Activated naive CD4-positive, alpha-beta T cell treated with anti-CD3 and anti-CD28 coated beads for 36 hours (primary cell): ENCODE measurements around the gene ST3GAL3. TPM values are rescaled to one million over a fixed set of nuclear protein-coding genes. Genes with fewer than 3 reads are reported as not detected.
A peak's percentile ranks its signal among the peaks of the same experiment; 100 is the strongest.

ENCODE experiments used
- CTCF ChIA-PET: fragments of 350-600 bp; sonication (Branson Sonifier 250); formaldehyde crosslinking; loops from one replicate; lab custom pipeline; 2021; ENCODE audit warnings: antibody characterized with exemption; lab: Charles Lee
- DNase-seq: peaks from one replicate; pipeline ENCODE4 v3.0.0-alpha.2; 2020
- H3K27ac Mint-ChIP-seq: one replicate; pipeline ENCODE4 v1.8.0; 2021; ENCODE audit warnings: mild to moderate bottlenecking, mixed read lengths
- H3K27me3 Mint-ChIP-seq: one replicate; pipeline ENCODE4 v1.8.0; 2021; ENCODE audit warnings: low read depth, mixed read lengths
- H3K36me3 Mint-ChIP-seq: one replicate; pipeline ENCODE4 v1.8.0; 2021; ENCODE audit warnings: low read depth, mixed read lengths
- H3K4me1 Mint-ChIP-seq: one replicate; pipeline ENCODE4 v1.8.0; 2021; ENCODE audit warnings: low read depth, mixed read lengths
- H3K4me3 Mint-ChIP-seq: one replicate; pipeline ENCODE4 v1.8.0; 2021; ENCODE audit warnings: mild to moderate bottlenecking, moderate library complexity, mixed read lengths
- H3K9me3 Mint-ChIP-seq: one replicate; pipeline ENCODE4 v1.8.0; 2021; ENCODE audit warnings: mixed read lengths
- intact Hi-C: fragments of 100-400 bp; cut with micrococcal nuclease; formaldehyde crosslinking; loops from one replicate; pipeline ENCODE4 v1.15.1; 2023
- total RNA-seq, 2 experiments: library from RNA; stranded (reverse); gene quantifications; one replicate each; pipeline ENCODE4 v1.2.3, GENCODE V29; 2021

The ST3GAL3 gene
- total RNA-seq, 2 experiments from 2014 or later = 14.2 to 17.8 TPM

DNA sequence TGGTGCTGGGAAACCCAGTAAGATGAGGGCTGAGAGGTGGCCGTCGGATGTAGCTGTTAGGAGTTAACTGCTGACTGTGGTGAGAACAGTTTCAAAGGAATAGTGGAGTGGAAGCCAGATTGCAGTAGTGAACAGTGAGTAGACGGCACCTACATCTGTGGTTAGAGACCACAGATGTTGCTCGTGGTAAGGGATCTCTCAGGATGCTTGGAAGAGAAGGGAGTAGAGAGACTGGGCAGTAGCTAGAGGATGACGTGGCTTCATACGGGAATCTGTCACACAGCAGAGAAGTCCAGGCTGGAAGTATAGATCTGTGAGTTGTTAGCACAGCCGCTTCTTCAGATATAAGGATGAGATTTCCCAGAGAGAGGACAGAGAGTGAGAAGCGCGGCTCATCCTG is 218.5 kb downstream of the ST3GAL3 start:
- H3K36me3 Mint-ChIP-seq = peaks cover 6% of the 10 kb centered on the region
- intact Hi-C loops = no loop called here

DNA sequence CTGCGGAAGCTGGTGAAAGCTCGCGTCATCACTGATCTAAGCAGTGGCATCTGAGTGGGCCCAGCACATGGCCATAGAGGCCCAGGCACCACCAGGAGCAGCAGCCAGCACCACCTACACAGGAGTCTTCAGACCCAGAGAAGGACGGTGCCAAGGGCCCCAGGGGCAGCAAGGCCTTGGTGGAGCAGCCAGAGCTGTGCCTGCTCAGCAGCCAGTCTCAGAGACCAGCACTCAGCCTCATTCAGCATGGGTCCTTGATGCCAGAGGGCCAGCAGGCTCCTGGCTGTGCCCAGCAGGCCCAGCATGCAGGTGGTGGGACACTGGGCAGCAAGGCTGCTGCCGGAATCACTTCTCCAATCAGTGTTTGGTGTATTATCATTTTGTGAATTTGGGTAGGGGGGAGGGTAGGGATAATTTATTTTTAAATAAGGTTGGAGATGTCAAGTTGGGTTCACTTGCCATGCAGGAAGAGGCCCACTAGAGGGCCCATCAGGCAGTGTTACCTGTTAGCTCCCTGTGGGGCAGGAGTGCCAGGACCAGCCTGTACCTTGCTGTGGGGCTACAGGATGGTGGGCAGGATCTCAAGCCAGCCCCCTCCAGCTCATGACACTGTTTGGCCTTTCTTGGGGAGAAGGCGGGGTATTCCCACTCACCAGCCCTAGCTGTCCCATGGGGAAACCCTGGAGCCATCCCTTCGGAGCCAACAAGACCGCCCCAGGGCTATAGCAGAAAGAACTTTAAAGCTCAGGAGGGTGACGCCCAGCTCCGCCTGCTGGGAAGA is 223.0 kb downstream of the ST3GAL3 start:
- peaks cover 12% of the 10 kb centered on the region for H3K4me1 Mint-ChIP-seq
- H3K9me3 Mint-ChIP-seq = no peaks in the 10 kb centered on the region
- H3K36me3 Mint-ChIP-seq = peaks cover 6% of the 10 kb centered on the region
- intact Hi-C loops = loop anchor here (5.0 to 10.0 kb wide), 3 partner anchors 98 to 706 kb away; partner anchors contain the start of gene HYI
- H3K27me3 Mint-ChIP-seq = peaks cover 25% of the 10 kb centered on the region
- CTCF ChIA-PET = interaction anchor here (0.6 to 11.7 kb wide), 6 partner anchors 9 to 464 kb away, joined by 3 to 246 read pairs (median 4); no protein-coding TSS in a partner anchor
- no peak overlapping the region for H3K4me3 Mint-ChIP-seq
- DNase-seq = peak; percentile 42
- H3K27ac Mint-ChIP-seq = no peak overlapping the region

More for the DNA sequence above, 218.5 kb downstream of the ST3GAL3 start:
- Mint-ChIP-seq H3K27ac (no peak overlapping the region), H3K4me3 (no peak overlapping the region), H3K4me1 (no peaks in the 10 kb centered on the region), H3K9me3 (no peaks in the 10 kb centered on the region), H3K27me3 (no peaks in the 10 kb centered on the region)
- DNase-seq = no peak
- CTCF ChIA-PET = interaction anchor here (1.3 to 3.2 kb wide), 2 partner anchors 8 to 162 kb away, joined by 4 to 25 read pairs; partner anchors contain the start of gene ARTN

DNA sequence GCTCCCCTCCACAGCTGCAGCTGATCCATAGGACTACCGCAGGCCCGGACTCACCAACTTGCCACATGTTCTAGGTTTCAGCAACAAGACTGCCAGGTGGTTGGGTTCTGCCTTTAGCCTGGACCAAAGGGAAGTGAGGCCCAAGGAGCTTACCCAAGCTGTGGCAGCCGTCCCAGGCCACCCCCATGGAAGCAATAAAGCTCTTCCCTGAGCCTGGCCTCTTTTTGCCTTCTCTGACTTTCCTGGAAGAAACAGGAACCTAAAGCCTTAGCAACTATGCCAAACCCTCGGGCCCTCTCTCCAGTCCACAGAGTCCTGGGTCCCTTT is 223.6 kb downstream of the ST3GAL3 start:
- H3K36me3 Mint-ChIP-seq = peaks cover under 1% of the 10 kb centered on the region

GRCh38 chr1:43931711-43932660 is 224.7 kb downstream of the ST3GAL3 start:
- CTCF ChIA-PET = interaction anchor here (0.6 to 11.7 kb wide), 4 partner anchors 13 to 274 kb away, joined by 3 to 246 read pairs (median 40); partner anchors contain the start of gene IPO13
- H3K27ac Mint-ChIP-seq = no peak overlapping the region
- H3K4me1 Mint-ChIP-seq = peaks cover 14% of the 10 kb centered on the region
- H3K9me3 Mint-ChIP-seq = no peaks in the 10 kb centered on the region
- no peak overlapping the region for H3K4me3 Mint-ChIP-seq
- H3K27me3 Mint-ChIP-seq = peaks cover 34% of the 10 kb centered on the region
- no peaks in the 10 kb centered on the region for H3K36me3 Mint-ChIP-seq
- DNase-seq = no peak
- intact Hi-C loops = loop anchor here (5.0 to 10.0 kb wide), 3 partner anchors 100 to 707 kb away; partner anchors contain the start of gene HYI

More for the DNA sequence above, 223.6 kb downstream of the ST3GAL3 start:
- intact Hi-C loops = loop anchor here (5.0 to 10.0 kb wide), 3 partner anchors 99 to 706 kb away; partner anchors contain the start of gene HYI
- DNase-seq = no peak
- peaks cover 30% of the 10 kb centered on the region for H3K27me3 Mint-ChIP-seq
- peaks cover 12% of the 10 kb centered on the region for H3K4me1 Mint-ChIP-seq
- H3K27ac Mint-ChIP-seq = no peak overlapping the region
- no peaks in the 10 kb centered on the region for H3K9me3 Mint-ChIP-seq
- CTCF ChIA-PET = interaction anchor here (1.1 to 11.7 kb wide), 4 partner anchors 9 to 164 kb away, joined by 3 to 246 read pairs (median 4); no protein-coding TSS in a partner anchor
- no peak overlapping the region for H3K4me3 Mint-ChIP-seq

- Mint-ChIP-seq H3K4me3 (no peak overlapping the region), H3K4me1 (peaks cover 14% of the 10 kb centered on the region), H3K36me3 (no peaks in the 10 kb centered on the region), H3K9me3 (no peaks in the 10 kb centered on the region), H3K27ac (peak overlapping the region; percentile 14), H3K27me3 (peaks cover 34% of the 10 kb centered on the region)
- intact Hi-C loops = loop anchor here (5.0 to 10.0 kb wide), 3 partner anchors 101 to 708 kb away; partner anchors contain the start of gene HYI
- DNase-seq = no peak
- CTCF ChIA-PET = interaction anchor here (0.9 to 11.7 kb wide), 7 partner anchors 9 to 288 kb away, joined by 3 to 246 read pairs (median 5); partner anchors contain the start of gene IPO13
These were observed 225.6 kb downstream of the ST3GAL3 start for GRCh38 chr1:43932786-43933385.

- Mint-ChIP-seq H3K9me3 (no peaks in the 10 kb centered on the region), H3K4me3 (peak within 1 kb of the TSS; percentile 36), H3K27ac (peak within 1 kb of the TSS; percentile 14)
These were observed 226.2 kb downstream of the ST3GAL3 start, which contains the start of gene ARTN for GRCh38 chr1:43933386-43934100. Gene ARTN (plus strand): TSS chr1:43933801. CDS start chr1:43935657, 1,856 bp downstream.

DNA sequence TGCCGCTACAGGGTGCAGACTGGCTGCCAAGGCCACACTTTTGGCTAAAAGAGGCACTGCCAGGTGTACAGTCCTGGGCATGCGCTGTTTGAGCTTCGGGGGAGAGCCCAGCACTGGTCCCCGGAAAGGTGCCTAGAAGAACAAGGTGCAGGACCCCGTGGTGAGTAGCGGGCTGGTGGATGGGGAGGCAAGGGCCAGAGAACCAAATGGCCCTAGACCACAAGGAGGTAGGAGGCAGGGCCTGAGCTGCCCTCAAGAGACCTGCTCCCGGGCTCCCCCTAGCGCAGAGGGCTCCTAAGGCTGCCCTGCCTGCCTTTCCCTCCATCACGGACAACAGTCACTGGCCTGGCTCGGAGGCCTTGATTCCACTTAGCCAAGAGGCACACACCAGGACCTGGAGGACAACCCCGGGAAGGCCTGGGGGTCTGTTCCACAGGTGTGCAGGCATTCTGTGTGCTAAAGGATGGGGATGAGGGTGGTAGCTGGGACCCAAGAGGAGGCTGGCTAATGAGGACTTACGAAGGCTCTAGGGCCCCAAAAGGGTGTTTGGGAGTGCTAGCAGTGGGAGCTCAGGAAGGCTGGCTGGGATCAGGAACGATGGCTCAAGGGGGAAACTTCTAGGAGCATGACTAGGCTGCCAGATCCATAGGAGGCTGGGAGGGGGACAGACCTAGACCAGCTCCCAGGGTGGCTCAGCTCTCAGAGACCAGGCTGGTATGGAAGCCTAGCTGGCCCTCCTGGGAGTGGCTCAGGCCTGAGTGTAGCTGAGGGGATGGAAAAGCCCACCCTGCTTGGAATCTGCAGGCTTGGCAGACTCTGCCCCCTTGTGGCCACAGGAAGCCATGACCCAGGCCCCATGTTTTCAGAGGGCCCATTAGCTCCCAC is 227.0 kb downstream of the ST3GAL3 start:
- Mint-ChIP-seq H3K27ac (no peak overlapping the region), H3K9me3 (no peaks in the 10 kb centered on the region), H3K27me3 (peaks cover 34% of the 10 kb centered on the region), H3K4me3 (peak overlapping the region; percentile 36), H3K4me1 (peaks cover 14% of the 10 kb centered on the region), H3K36me3 (no peaks in the 10 kb centered on the region)
- CTCF ChIA-PET = interaction anchor here (0.5 to 11.7 kb wide), 56 partner anchors 10 to 1414 kb away, joined by 3 to 246 read pairs (median 4); partner anchors contain the start of genes DPH2, IPO13, KDM4A and PTPRF
- DNase-seq = peak; percentile 72
- intact Hi-C loops = loop anchor here (1.0 to 10.0 kb wide), 7 partner anchors 12 to 710 kb away; partner anchors contain the start of genes HYI, IPO13 and ST3GAL3

More at GRCh38 chr1:43933386-43934100, 226.2 kb downstream of the ST3GAL3 start, which contains the start of gene ARTN:
- no peaks in the 10 kb centered on the region for H3K36me3 Mint-ChIP-seq
- H3K4me1 Mint-ChIP-seq = peaks cover 14% of the 10 kb centered on the region
- intact Hi-C loops = loop anchor here (1.0 to 10.0 kb wide), 7 partner anchors 13 to 709 kb away; partner anchors contain the start of genes HYI, IPO13 and ST3GAL3
- CTCF ChIA-PET = interaction anchor here (0.5 to 11.7 kb wide), 18 partner anchors 9 to 403 kb away, joined by 3 to 246 read pairs (median 4); partner anchors contain the start of genes IPO13 and PTPRF
- peaks cover 34% of the 10 kb centered on the region for H3K27me3 Mint-ChIP-seq
- DNase-seq = peak; percentile 23

DNA sequence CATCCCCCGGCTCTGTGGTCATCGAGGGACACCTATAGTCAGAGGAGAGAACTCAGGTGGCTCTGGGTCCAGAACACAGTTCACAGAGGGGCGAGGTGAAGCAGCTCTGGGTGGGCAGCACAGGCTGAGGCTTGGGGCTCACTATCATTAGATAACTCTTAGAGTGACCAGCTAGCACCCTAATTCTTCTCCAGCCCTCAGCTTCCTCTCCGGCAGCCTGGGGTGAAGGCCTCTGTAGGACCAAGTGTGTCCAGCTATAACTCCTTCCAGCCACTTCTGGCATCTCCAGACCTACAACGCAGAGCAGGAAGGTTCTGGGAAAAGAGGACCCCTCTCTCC is 227.6 kb downstream of the ST3GAL3 start:
- intact Hi-C loops = loop anchor here (1.0 to 10.0 kb wide), 8 partner anchors 11 to 710 kb away; partner anchors contain the start of genes HYI, IPO13 and ST3GAL3
- H3K27me3 Mint-ChIP-seq = peaks cover 34% of the 10 kb centered on the region
- peaks cover 4% of the 10 kb centered on the region for H3K36me3 Mint-ChIP-seq
- peaks cover 14% of the 10 kb centered on the region for H3K4me1 Mint-ChIP-seq
- no peaks in the 10 kb centered on the region for H3K9me3 Mint-ChIP-seq
- CTCF ChIA-PET = interaction anchor here (0.7 to 11.7 kb wide), 49 partner anchors 10 to 708 kb away, joined by 3 to 246 read pairs (median 4); partner anchors contain the start of genes DPH2, IPO13, KDM4A and PTPRF
- no peak for DNase-seq
- H3K27ac Mint-ChIP-seq = no peak overlapping the region
- H3K4me3 Mint-ChIP-seq = no peak overlapping the region

DNA sequence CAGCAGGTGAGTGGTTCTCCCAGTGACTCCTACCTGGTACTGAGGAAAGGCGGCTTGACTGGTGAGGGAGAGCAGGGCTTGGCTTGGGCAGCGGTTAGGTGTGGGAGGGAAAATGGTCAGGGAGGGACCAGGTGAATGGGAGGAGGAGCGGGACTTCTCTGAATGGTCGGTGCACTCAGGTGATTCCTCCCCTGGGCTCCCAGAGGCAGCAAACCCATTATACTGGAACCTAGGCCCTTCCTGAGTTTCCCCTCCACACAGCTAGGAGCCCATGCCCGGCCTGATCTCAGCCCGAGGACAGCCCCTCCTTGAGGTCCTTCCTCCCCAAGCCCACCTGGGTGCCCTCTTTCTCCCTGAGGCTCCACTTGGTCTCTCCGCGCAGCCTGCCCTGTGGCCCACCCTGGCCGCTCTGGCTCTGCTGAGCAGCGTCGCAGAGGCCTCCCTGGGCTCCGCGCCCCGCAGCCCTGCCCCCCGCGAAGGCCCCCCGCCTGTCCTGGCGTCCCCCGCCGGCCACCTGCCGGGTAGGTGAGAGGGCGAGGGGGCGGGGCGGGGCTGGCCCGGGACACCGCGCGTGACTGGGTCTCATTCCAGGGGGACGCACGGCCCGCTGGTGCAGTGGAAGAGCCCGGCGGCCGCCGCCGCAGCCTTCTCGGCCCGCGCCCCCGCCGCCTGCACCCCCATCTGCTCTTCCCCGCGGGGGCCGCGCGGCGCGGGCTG is 228.5 kb downstream of the ST3GAL3 start:
- H3K4me3 Mint-ChIP-seq = no peak overlapping the region
- H3K4me1 Mint-ChIP-seq = peaks cover 14% of the 10 kb centered on the region
- no peak overlapping the region for H3K27ac Mint-ChIP-seq
- no peak for DNase-seq
- H3K36me3 Mint-ChIP-seq = peaks cover 5% of the 10 kb centered on the region
- no peaks in the 10 kb centered on the region for H3K9me3 Mint-ChIP-seq
- peaks cover 34% of the 10 kb centered on the region for H3K27me3 Mint-ChIP-seq
- CTCF ChIA-PET = interaction anchor here (0.7 to 11.7 kb wide), 28 partner anchors 9 to 414 kb away, joined by 3 to 246 read pairs (median 6); partner anchors contain the start of genes IPO13, KDM4A and PTPRF
- intact Hi-C loops = loop anchor here (1.0 to 10.0 kb wide), 4 partner anchors 112 to 711 kb away; partner anchors contain the start of genes HYI and ST3GAL3
